Pancreas (tissue), 10 donors: ENCODE data around the gene EML6. TPM values are rescaled to one million over a fixed set of nuclear protein-coding genes. Genes with fewer than 3 reads are reported as not detected.

Source experiments
- ATAC-seq, 4 donors: fragments of 200-7000 bp; cut with Tn5 transposase; one replicate each; pipeline versions ENCODE4 v1.8.0 to v1.9.1; 2020; ENCODE audit warnings: mild to moderate bottlenecking in 4 of 4, moderate library complexity in 4 of 4
- DNase-seq, 6 donors: peaks; one replicate each; pipeline ENCODE4 v3.0.0-alpha.2; 2020
- FAIRE-seq: peaks from 2 replicates; lab custom pipeline; 2012; peaks lifted over from hg19 to GRCh38; lab: Jason Lieb, UNC
- H3K27ac ChIP-seq, 4 donors: fragments of 200-600 bp; sonication (generic); 1 replicate in 3 of 4; 2 replicates in 1 of 4; pipeline versions ENCODE4 v1.5.0 to v1.8.0; 2020
- H3K27me3 ChIP-seq, 4 donors: fragments of 200-600 bp; one replicate each; pipeline ENCODE4 v1.8.0; 2021
- H3K36me3 ChIP-seq, 3 donors: fragments of 200-600 bp; sonication (generic) in 1 of 3; one replicate each; pipeline versions ENCODE4 v1.5.0 to v1.8.0; 2020 to 2021
- H3K4me1 ChIP-seq, 3 donors: fragments of 200-600 bp; one replicate each; pipeline ENCODE4 v1.8.0; 2021
- H3K4me3 ChIP-seq, 4 donors: fragments of 200-600 bp; sonication (generic) in 2 of 4; one replicate each; pipeline versions ENCODE4 v1.5.0 to v1.8.0; 2020 to 2021
- H3K9me3 ChIP-seq, 4 donors: fragments of 200-600 bp; one replicate each; pipeline ENCODE4 v1.8.0; 2021
- CTCF ChIP-seq, 4 donors: fragments of 200-600 bp; sonication (generic) in 3 of 4; IDR thresholded peaks; one replicate each; pipeline versions ENCODE4 v1.5.0 to v1.8.0; 2021; ENCODE audit warnings: antibody characterized with exemption in 4 of 4
- WGBS, 2 donors: extraction: QIAGEN DNeasy Blood & Tissue Kit; methylation state at CpG; one replicate each; pipeline ENCODE4 v1.1.7; 2013; 5-methylcytosine and 5-hydroxymethylcytosine counted together
- intact Hi-C, 3 donors: fragments of 100-400 bp; cut with DNase I; formaldehyde crosslinking; loops; one replicate each; pipeline versions ENCODE4 v1.11.1 to v1.14.2; 2022
- polyA plus RNA-seq, 2 donors: library from polyadenylated mRNA; stranded (reverse); fragments of 200-250 nt; gene quantifications; one replicate each; pipeline ENCODE4 v1.2.3, GENCODE V29; 2013
- total RNA-seq, 6 donors: library from RNA; stranded (reverse); fragmentation: NEBNext Ultra II Directional in 4 of 6; extraction: Animal tissue kit (Norgen Biotek cat#: 25700) in 4 of 6; gene quantifications; one replicate each; pipeline versions ENCODE4 v1.2.1 to v1.2.4, GENCODE V29; 2021 to 2023
- donor health status: healthy with polysubstance abuse.
- donor health status: DM: no; HTN: no; CAD: no; lungs with moderate emphysema.
- donor health status: DM: no; HTN: no; CAD: no.
- donor health status: control.
- donor health status: control.
- donor health status: Bipolar disorder and iron deficiency.
- donor health status: DM: yes; HTN: yes; CAD: no.
- donor health status: DM: no; HTN: no; CAD: no.
- donor health status: DM: no; HTN: no; CAD: no.
- donor health status: DM: yes; HTN: yes; CAD: no.

Gene EML6
- total and polyA plus RNA-seq, 8 donors: 1.2 to 4.9 (median 2.2) TPM

- no peaks in the 10 kb centered on the region for H3K36me3 ChIP-seq
- DNase-seq (no peak), ATAC-seq (no peak), FAIRE-seq (no peak)
- H3K9me3 ChIP-seq: no peaks in the 10 kb centered on the region
- no peaks in the 10 kb centered on the region for H3K4me1 ChIP-seq
- intact Hi-C loops: no loop called here
- no peak for TF ChIP-seq CTCF (IDR thresholded peaks at IDR 0.05)
- H3K27me3 ChIP-seq: no peaks in the 10 kb centered on the region
- no peak overlapping the region for H3K4me3 ChIP-seq
- H3K27ac ChIP-seq: no peak overlapping the region
- WGBS, 2 donors: 89 to 98% methylated on average over 4 of the region's 4 CpGs
These were observed 34.0 kb downstream of the EML6 start for GRCh38 chr2:54757500-54757899.

- no peak for TF ChIP-seq CTCF (IDR thresholded peaks at IDR 0.05)
- ATAC-seq: no peak
These were observed 35.5 kb downstream of the EML6 start for GRCh38 chr2:54758951-54759350.

GRCh38 chr2:54760310-54760709, 36.8 kb downstream of the EML6 start:
- intact Hi-C loops: no loop called here
- Histone ChIP-seq H3K27me3 (no peaks in the 10 kb centered on the region), H3K9me3 (no peaks in the 10 kb centered on the region), H3K36me3 (no peaks in the 10 kb centered on the region), H3K4me1 (no peaks in the 10 kb centered on the region), H3K27ac (no peak overlapping the region), H3K4me3 (no peak overlapping the region)
- TF ChIP-seq CTCF (IDR thresholded peaks at IDR 0.05): no peak
- DNase-seq (no peak), FAIRE-seq (no peak), ATAC-seq (no peak)
- 69 to 81% methylated on average over 2 of the region's 2 CpGs for WGBS, 2 donors

More at GRCh38 chr2:54758951-54759350, 35.5 kb downstream of the EML6 start:
- FAIRE-seq (no peak), DNase-seq (no peak)
- WGBS, 2 donors: 89 to 92% methylated on average over 1 of the region's 1 CpG
- H3K27me3 ChIP-seq: no peaks in the 10 kb centered on the region
- H3K9me3 ChIP-seq: no peaks in the 10 kb centered on the region
- H3K27ac ChIP-seq: no peak overlapping the region
- no peaks in the 10 kb centered on the region for H3K36me3 ChIP-seq
- H3K4me3 ChIP-seq: no peak overlapping the region
- intact Hi-C loops: no loop called here
- H3K4me1 ChIP-seq: no peaks in the 10 kb centered on the region

- H3K27me3 ChIP-seq: no peaks in the 10 kb centered on the region
- no peak for DNase-seq
- FAIRE-seq: no peak
- no peaks in the 10 kb centered on the region for H3K4me1 ChIP-seq
- ATAC-seq: peak; percentile 16 to 79 (median 56)
- no peak overlapping the region for H3K4me3 ChIP-seq
- H3K9me3 ChIP-seq: no peaks in the 10 kb centered on the region
- intact Hi-C loops: no loop called here
- no peaks in the 10 kb centered on the region for H3K36me3 ChIP-seq
- no peak overlapping the region for H3K27ac ChIP-seq
- TF ChIP-seq CTCF (IDR thresholded peaks at IDR 0.05): no peak
- WGBS, 2 donors: 63 to 65% methylated on average over 7 of the region's 7 CpGs
These were observed 40.3 kb downstream of the EML6 start for GRCh38 chr2:54763636-54764291.

- Histone ChIP-seq H3K27ac (no peak overlapping the region), H3K4me3 (no peak overlapping the region), H3K4me1 (no peaks in the 10 kb centered on the region), H3K9me3 (no peaks in the 10 kb centered on the region), H3K36me3 (no peaks in the 10 kb centered on the region), H3K27me3 (no peaks in the 10 kb centered on the region)
- no peak for TF ChIP-seq CTCF (IDR thresholded peaks at IDR 0.05)
- FAIRE-seq (no peak), DNase-seq (no peak), ATAC-seq (no peak)
- intact Hi-C loops: no loop called here
These were observed 44.5 kb downstream of the EML6 start for GRCh38 chr2:54767921-54768320.
